Activated T-cell treated with anti-CD3 and anti-CD28 coated beads for 1 hour (primary cell): Measurements from ENCODE around the gene ADGRL3.

ENCODE experiments used
- DNase-seq: peaks from one replicate; pipeline ENCODE4 v3.0.0-alpha.2; 2020; ENCODE audit warnings: low read depth

Gene ADGRL3

DNA sequence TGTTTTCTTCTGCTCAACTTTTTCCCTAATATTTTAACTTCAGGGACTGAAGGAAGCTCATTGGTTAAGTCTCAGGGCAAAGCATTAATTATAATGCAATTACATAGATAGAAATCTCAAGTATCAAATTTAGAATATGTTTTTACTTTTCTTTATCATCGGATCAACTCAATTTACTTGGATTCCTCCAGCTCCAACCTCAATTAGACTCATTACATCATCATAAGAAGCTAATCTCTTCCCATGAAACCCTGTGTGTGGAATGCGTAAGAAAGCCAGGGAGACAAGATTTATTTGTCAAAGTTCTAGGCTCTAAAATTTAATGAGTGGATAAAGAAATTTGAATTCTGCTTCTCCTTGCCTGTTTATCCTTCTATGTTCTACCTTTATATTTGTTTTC is 918.4 kb downstream of the ADGRL3 start:
- no peak for DNase-seq

DNA sequence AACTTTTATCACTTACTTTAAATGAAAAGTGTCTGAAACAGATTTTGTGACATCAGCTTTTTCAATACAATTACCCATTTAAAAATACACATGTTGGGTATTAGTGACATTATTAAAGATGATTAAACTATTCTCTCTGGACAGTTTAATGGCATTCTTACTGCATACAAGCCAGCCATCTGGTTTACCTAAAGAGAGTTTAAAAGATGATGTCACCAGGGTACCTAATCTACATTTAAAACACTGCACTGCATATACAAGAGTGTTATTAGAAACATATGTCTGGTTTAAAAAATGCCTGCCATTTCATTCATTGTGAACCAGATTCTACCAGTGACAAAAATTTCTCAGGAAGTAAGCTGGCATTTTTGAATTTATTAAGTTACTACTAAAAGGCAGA is 919.1 kb downstream of the ADGRL3 start:
- DNase-seq: no peak

DNA sequence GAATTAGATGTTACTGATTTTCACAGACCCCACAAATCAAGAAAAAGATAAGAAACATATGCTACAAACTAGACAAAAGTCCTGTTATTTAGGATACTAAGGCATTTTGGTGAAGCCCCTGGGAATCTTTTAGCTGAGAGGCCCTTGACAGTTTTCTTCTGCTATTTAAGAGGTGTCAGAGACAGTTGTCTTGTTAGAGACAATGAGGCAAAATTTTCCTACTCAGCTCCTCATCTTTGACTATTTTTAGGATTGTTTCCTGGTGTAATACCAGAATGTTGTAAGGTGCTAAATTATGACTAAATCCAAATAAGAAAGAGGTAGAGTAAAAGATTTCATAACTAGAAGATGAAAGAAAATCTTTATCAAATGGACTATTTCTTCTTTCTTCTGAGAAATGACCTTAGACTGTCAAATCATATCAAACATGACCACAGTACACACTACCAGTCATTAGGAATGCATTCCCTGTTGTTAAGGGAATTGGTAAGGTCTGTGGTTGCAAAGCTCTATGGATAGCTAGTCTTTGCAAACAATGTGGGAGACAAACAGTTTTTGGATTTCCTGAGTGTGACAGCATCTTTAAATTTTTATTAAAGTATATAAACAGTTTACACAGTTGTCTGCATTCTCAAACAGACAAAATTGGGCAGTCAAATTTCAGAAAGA is 926.1 kb downstream of the ADGRL3 start:
- no peak for DNase-seq
